GM12864 (cell line): ENCODE results near the gene NCBP1.
A peak's percentile ranks its signal among the peaks of the same experiment; 100 is the strongest.
"Not testable (repeated sequence)": the region's sequence is repeated elsewhere in the genome, so short reads cannot be mapped to it uniquely, and the experiment has no call there.

ENCODE experiments used
- DNase-seq: peaks from one replicate; pipeline ENCODE4 v3.0.0-alpha.2; 2011; ENCODE audit warnings: low read depth
- H3K4me3 ChIP-seq: 2 replicates; pipeline ENCODE4 v1.5.1; 2011; ENCODE audit warnings: mild to moderate bottlenecking, low read depth, low read length, control low read depth
- CTCF ChIP-seq: IDR thresholded peaks from 2 replicates; pipeline ENCODE4 v1.5.1; 2011; ENCODE audit warnings: low read depth, mild to moderate bottlenecking, moderate library complexity, low read length, control low read depth, inconsistent platforms; ENCODE audit errors: missing control alignments

Gene NCBP1

DNA sequence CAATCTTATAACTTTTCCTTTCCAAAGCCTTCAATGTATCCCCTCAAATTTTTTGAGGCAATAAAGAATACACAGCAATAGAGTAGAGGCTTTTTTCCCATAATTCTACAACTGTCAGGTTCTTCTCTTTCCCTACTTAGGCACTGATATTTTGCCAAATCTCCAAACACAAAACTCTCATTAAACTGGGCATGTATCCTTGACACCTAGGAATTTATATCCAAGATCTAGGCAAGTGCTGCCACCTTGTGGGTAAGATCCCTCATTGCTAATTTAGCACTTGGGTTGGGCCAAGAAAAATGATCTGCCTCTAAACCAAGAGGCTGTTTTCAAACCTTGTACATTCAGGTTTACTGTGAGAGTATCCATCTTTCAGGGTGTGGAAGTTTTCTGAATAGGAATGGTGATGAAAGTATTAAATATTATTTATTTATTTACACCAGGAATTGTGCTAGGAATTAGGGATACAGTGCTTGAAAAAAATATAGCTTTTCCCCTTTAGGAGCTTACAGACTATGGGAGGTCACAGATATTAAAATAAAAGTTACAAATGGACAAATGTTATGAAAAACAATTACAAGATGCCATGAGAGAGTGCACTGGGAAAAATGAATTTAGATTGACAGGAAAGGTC, 18.1 kb upstream of the NCBP1 start:
- peak; percentile 66 for TF ChIP-seq CTCF
- H3K4me3 ChIP-seq, result no peak overlapping the region
- DNase-seq, result no peak

- no peak for TF ChIP-seq CTCF
- no peak for DNase-seq
Observed at GRCh38 chr9:97617939-97618416, 15.6 kb upstream of the NCBP1 start.

GRCh38 chr9:97620063-97620462, 13.6 kb upstream of the NCBP1 start:
- DNase-seq, H3K4me3 ChIP-seq: not testable (repeated sequence)

More at GRCh38 chr9:97617939-97618416, 15.6 kb upstream of the NCBP1 start:
- H3K4me3 ChIP-seq, result no peak overlapping the region

- H3K4me3 ChIP-seq, DNase-seq: not testable (repeated sequence)
Observed at GRCh38 chr9:97622483-97622882, 11.1 kb upstream of the NCBP1 start.

DNA sequence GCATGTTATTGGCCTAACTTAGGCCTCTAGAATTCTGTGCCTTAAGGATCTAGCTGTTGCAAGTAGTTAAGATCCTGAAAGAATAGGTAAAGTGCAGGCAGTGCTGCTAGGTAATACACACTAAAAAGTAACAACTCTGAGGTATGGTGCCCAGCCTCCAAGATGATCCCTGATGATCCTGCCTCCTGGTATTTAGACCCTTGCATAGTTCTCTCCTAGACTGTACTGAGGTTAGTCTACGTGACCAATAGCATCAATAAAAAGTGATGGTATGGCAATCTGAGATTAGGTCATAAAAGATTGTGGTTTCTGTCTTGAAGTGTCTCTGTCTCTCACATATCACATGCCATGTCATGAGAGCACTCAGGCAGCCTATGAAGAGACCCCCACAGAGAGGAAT, 9.7 kb upstream of the NCBP1 start:
- H3K4me3 ChIP-seq, result no peak overlapping the region
- no peak for TF ChIP-seq CTCF
- DNase-seq, result no peak

- no peak for DNase-seq
- no peak for TF ChIP-seq CTCF
- no peak overlapping the region for H3K4me3 ChIP-seq
Observed at GRCh38 chr9:97625620-97626019, 8.0 kb upstream of the NCBP1 start.

- no peak overlapping the region for H3K4me3 ChIP-seq
- TF ChIP-seq CTCF, result no peak
- no peak for DNase-seq
Observed at GRCh38 chr9:97627624-97628023, 6.0 kb upstream of the NCBP1 start.

- no peak for DNase-seq
- no peak for TF ChIP-seq CTCF
- no peak overlapping the region for H3K4me3 ChIP-seq
Observed at GRCh38 chr9:97628668-97629067, 5.0 kb upstream of the NCBP1 start.
